NOMO-1 treated with dmso at 0.1 percent for 144 hours (cell line): ENCODE measurements around the gene AXIN2.

ENCODE experiments used
- DNase-seq: peaks from one replicate; lab custom pipeline; 2025; ENCODE audit not compliant: unreplicated experiment; lab: John Stamatoyannopoulos, UW

The AXIN2 gene

GRCh38 chr17:65584604-65585521 lies 23.4 kb upstream of the AXIN2 start:
- DNase-seq, result no peak

- DNase-seq, result no peak
Measured at GRCh38 chr17:65583921-65584603, 22.6 kb upstream of the AXIN2 start.

GRCh38 chr17:65576939-65577338 lies 15.5 kb upstream of the AXIN2 start:
- DNase-seq, result no peak

GRCh38 chr17:65573282-65573602 lies 11.8 kb upstream of the AXIN2 start:
- DNase-seq, result no peak

- DNase-seq, result no peak
Measured at GRCh38 chr17:65572581-65573281, 11.3 kb upstream of the AXIN2 start.

- DNase-seq, result no peak
Measured at GRCh38 chr17:65572186-65572580, 10.7 kb upstream of the AXIN2 start.

- DNase-seq, result no peak
Measured at GRCh38 chr17:65568918-65569317, 7.5 kb upstream of the AXIN2 start.

GRCh38 chr17:65567566-65567965 lies 6.1 kb upstream of the AXIN2 start:
- no peak for DNase-seq

- no peak for DNase-seq
Measured at GRCh38 chr17:65565559-65565958, 4.1 kb upstream of the AXIN2 start.

- no peak for DNase-seq
Measured at GRCh38 chr17:65564793-65565192, 3.3 kb upstream of the AXIN2 start.

- DNase-seq, result no peak
Measured at GRCh38 chr17:65562206-65562531, 721 bp upstream of the AXIN2 start.

- DNase-seq, result peak; percentile 54
Measured at GRCh38 chr17:65560628-65561451, 608 bp downstream of the AXIN2 start.

GRCh38 chr17:65559804-65560627 lies 1.4 kb downstream of the AXIN2 start:
- DNase-seq, result no peak

- no peak for DNase-seq
Measured at GRCh38 chr17:65559461-65559803, 2.0 kb downstream of the AXIN2 start.

- DNase-seq, result no peak
Measured at GRCh38 chr17:65558683-65559460, 2.6 kb downstream of the AXIN2 start.

- no peak for DNase-seq
Measured at GRCh38 chr17:65558311-65558682, 3.2 kb downstream of the AXIN2 start.

GRCh38 chr17:65557349-65558310 lies 3.8 kb downstream of the AXIN2 start:
- DNase-seq, result no peak

- no peak for DNase-seq
Measured at GRCh38 chr17:65556910-65557348, 4.5 kb downstream of the AXIN2 start.
